A673 (cell line): ENCODE measurements around the gene NAALADL2. TPM values are rescaled to one million over a fixed set of nuclear protein-coding genes. Genes with fewer than 3 reads are reported as not detected.

ENCODE experiments used
- BruUV-seq: library from RNA; stranded (reverse); fragments of 400-500 nt; replicated peaks from 2 replicates; lab custom pipeline; 2021; lab: Mats Ljungman, UMichigan
- CTCF ChIA-PET: fragments of 300-600 bp; sonication (Branson Sonifier 250); formaldehyde crosslinking; loops from one replicate; lab custom pipeline; 2022; ENCODE audit warnings: antibody characterized with exemption; lab: Charles Lee
- POLR2A ChIA-PET: fragments of 300-600 bp; sonication (Branson Sonifier 250); formaldehyde crosslinking; loops from one replicate; lab custom pipeline; 2022; ENCODE audit warnings: antibody characterized with exemption; ENCODE audit not compliant: low non-redundant PET; lab: Charles Lee
- DNase-seq: peaks from one replicate; pipeline ENCODE4 v3.0.0-alpha.2; 2015; ENCODE audit warnings: low spot score
- H3K27ac ChIP-seq: fragments of 200-600 bp; sonication (generic); 2 replicates; pipeline ENCODE4 v1.5.1; 2016; ENCODE audit warnings: mixed run types, low read depth, mild to moderate bottlenecking, mixed read lengths, antibody characterized with exemption, low read length; ENCODE audit not compliant: poor library complexity, severe bottlenecking
- H3K27me3 ChIP-seq: fragments of 200-600 bp; sonication (generic); replicated peaks from 2 replicates; pipeline ENCODE4 v1.6.1; 2017; ENCODE audit warnings: mixed run types, low read depth, mild to moderate bottlenecking, mixed read lengths, antibody characterized with exemption, low read length; ENCODE audit not compliant: insufficient read depth, poor library complexity
- H3K36me3 ChIP-seq: fragments of 200-600 bp; sonication (generic); 2 replicates; pipeline ENCODE4 v1.6.1; 2016; ENCODE audit warnings: mixed run types, mild to moderate bottlenecking, mixed read lengths, antibody characterized with exemption, low read length; ENCODE audit not compliant: insufficient read depth, poor library complexity, severe bottlenecking
- H3K4me1 ChIP-seq: fragments of 200-600 bp; sonication (generic); 2 replicates; pipeline ENCODE4 v1.6.1; 2017; ENCODE audit warnings: mixed run types, mild to moderate bottlenecking, mixed read lengths, antibody characterized with exemption, low read length; ENCODE audit not compliant: insufficient read depth, poor library complexity, severe bottlenecking
- H3K4me3 ChIP-seq: fragments of 200-600 bp; sonication (generic); 2 replicates; pipeline ENCODE4 v1.5.1; 2016; ENCODE audit warnings: low read depth, mixed run types, mild to moderate bottlenecking, mixed read lengths, low read length; ENCODE audit not compliant: poor library complexity, severe bottlenecking
- H3K9me3 ChIP-seq: fragments of 200-600 bp; sonication (generic); 2 replicates; pipeline ENCODE4 v1.6.1; 2016; ENCODE audit warnings: mixed run types, low read depth, mild to moderate bottlenecking, mixed read lengths, antibody characterized with exemption, low read length; ENCODE audit not compliant: poor library complexity, severe bottlenecking
- CTCF ChIP-seq: fragments of 300-800, 200-600 bp; sonication (generic); conservative IDR thresholded peaks from 2 replicates; pipeline ENCODE4 v1.5.1; 2017; ENCODE audit warnings: low read depth, mild to moderate bottlenecking, antibody characterized with exemption, low read length, moderate library complexity, mixed read lengths
- EZH2 ChIP-seq: fragments of 200-600 bp; sonication (generic); IDR thresholded peaks from 2 replicates; pipeline ENCODE4 v1.6.1; 2017; ENCODE audit warnings: borderline replicate concordance, low read depth, mild to moderate bottlenecking, mixed read lengths, antibody characterized with exemption, low read length; ENCODE audit not compliant: poor library complexity, severe bottlenecking
- intact Hi-C: fragments of 100-400 bp; cut with micrococcal nuclease; formaldehyde crosslinking; loops from one replicate; pipeline ENCODE4 v1.10.0; 2022; ENCODE audit not compliant: unreplicated experiment
- total RNA-seq: library from RNA; stranded (reverse); gene quantifications from 2 replicates; pipeline ENCODE4 v1.2.3, GENCODE V29; 2021

Gene NAALADL2
- total RNA-seq, 1 experiment from 2014 or later, result 0.64 TPM

GRCh38 chr3:175605851-175606250 is 746.7 kb downstream of the NAALADL2 start:
- no peak for TF ChIP-seq EZH2
- TF ChIP-seq CTCF, result no peak
- DNase-seq, result no peak
- H3K4me3 ChIP-seq, result no peak overlapping the region
- no peaks in the 10 kb centered on the region for H3K27me3 ChIP-seq
- H3K36me3 ChIP-seq, result no peaks in the 10 kb centered on the region
- no TSS peak for BruUV-seq
- H3K27ac ChIP-seq, result no peak overlapping the region
- CTCF ChIA-PET, result no interaction called here
- H3K9me3 ChIP-seq, result no peaks in the 10 kb centered on the region
- intact Hi-C loops, result loop anchor here (5.0 kb wide), 1 partner anchor 1464 kb away; no protein-coding TSS in a partner anchor
- POLR2A ChIA-PET, result no interaction called here
- H3K4me1 ChIP-seq, result peaks cover 19% of the 10 kb centered on the region

DNA sequence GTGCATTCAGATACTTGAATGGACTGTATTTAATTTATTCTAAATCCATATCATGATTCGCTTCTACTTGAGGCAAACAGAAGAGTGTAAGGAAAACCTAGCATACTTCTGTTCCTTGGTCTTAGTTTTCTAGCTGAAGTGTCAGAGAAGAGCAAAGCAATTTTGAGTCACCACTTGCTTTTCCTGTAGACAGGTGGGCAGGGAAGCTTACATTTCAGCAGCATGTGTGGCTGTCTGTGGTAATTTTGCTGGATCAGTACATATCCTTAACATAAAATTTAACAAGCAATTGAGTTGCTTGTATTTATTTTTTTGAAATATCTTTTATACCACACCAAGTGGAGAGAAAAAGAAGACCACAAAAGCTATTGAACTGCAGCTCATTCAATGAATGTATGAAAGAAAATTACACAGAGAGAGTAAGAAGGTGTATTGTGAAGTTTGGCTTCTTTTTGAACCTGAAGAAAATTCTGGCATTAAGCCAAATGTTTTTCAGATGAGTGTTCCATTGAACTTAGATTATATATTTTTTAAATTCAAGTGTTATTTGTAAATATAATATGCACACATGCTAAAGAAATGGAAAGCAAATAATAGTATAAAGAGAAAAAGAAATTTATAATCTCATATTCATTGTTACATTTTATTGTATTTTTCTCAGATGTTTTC is 747.6 kb downstream of the NAALADL2 start:
- no peak overlapping the region for H3K27ac ChIP-seq
- CTCF ChIA-PET, result no interaction called here
- H3K4me3 ChIP-seq, result no peak overlapping the region
- intact Hi-C loops, result loop anchor here (5.0 kb wide), 1 partner anchor 1464 kb away; no protein-coding TSS in a partner anchor
- TF ChIP-seq EZH2 (no peak), CTCF (no peak)
- BruUV-seq, result no TSS peak
- H3K36me3 ChIP-seq, result no peaks in the 10 kb centered on the region
- no peaks in the 10 kb centered on the region for H3K9me3 ChIP-seq
- no peak for DNase-seq
- POLR2A ChIA-PET, result no interaction called here
- H3K27me3 ChIP-seq, result no peaks in the 10 kb centered on the region
- peaks cover 19% of the 10 kb centered on the region for H3K4me1 ChIP-seq

- Histone ChIP-seq H3K36me3 (no peaks in the 10 kb centered on the region), H3K4me1 (peaks cover 19% of the 10 kb centered on the region), H3K27me3 (no peaks in the 10 kb centered on the region), H3K9me3 (no peaks in the 10 kb centered on the region), H3K4me3 (no peak overlapping the region), H3K27ac (no peak overlapping the region)
- POLR2A ChIA-PET, result no interaction called here
- peak; percentile 85 for DNase-seq
- CTCF ChIA-PET, result interaction anchor here (0.8 kb wide), 1 partner anchor 30 kb away, joined by 3 read pairs; no protein-coding TSS in a partner anchor
- TF ChIP-seq EZH2, result no peak
- no peak for TF ChIP-seq CTCF
- intact Hi-C loops, result loop anchor here (5.0 kb wide), 1 partner anchor 1466 kb away; no protein-coding TSS in a partner anchor
- no TSS peak for BruUV-seq
Observed at GRCh38 chr3:175608356-175608755, 749.2 kb downstream of the NAALADL2 start.
